Adipocyte (in vitro differentiated cells): ENCODE data around the gene AJAP1.

Experiments used
- DNase-seq: peaks from one replicate; pipeline ENCODE4 v3.0.0-alpha.2; 2015; ENCODE audit warnings: low read depth
- H3K27me3 ChIP-seq: replicated peaks from 2 replicates; pipeline ENCODE4 v1.7.0; 2013; ENCODE audit warnings: mild to moderate bottlenecking, low read length, moderate library complexity; ENCODE audit not compliant: control insufficient read depth, insufficient read depth
- H3K36me3 ChIP-seq: 2 replicates; pipeline ENCODE4 v1.7.0; 2013; ENCODE audit warnings: low read length, mild to moderate bottlenecking, moderate library complexity; ENCODE audit not compliant: control insufficient read depth, insufficient read depth, severe bottlenecking
- H3K4me1 ChIP-seq: 2 replicates; pipeline ENCODE4 v1.7.0; 2013; ENCODE audit warnings: mild to moderate bottlenecking, low read length, moderate library complexity; ENCODE audit not compliant: control insufficient read depth, insufficient read depth
- H3K4me3 ChIP-seq: 2 replicates; pipeline ENCODE4 v1.7.0; 2013; ENCODE audit warnings: mild to moderate bottlenecking, low read length, moderate library complexity
- H3K9ac ChIP-seq: 2 replicates; pipeline ENCODE4 v1.7.0; 2013; ENCODE audit warnings: mild to moderate bottlenecking, low read length, moderate library complexity
- H3K9me3 ChIP-seq: 2 replicates; pipeline ENCODE4 v1.7.0; 2013; ENCODE audit warnings: mild to moderate bottlenecking, low read length, moderate library complexity; ENCODE audit not compliant: control insufficient read depth

The AJAP1 gene

DNA sequence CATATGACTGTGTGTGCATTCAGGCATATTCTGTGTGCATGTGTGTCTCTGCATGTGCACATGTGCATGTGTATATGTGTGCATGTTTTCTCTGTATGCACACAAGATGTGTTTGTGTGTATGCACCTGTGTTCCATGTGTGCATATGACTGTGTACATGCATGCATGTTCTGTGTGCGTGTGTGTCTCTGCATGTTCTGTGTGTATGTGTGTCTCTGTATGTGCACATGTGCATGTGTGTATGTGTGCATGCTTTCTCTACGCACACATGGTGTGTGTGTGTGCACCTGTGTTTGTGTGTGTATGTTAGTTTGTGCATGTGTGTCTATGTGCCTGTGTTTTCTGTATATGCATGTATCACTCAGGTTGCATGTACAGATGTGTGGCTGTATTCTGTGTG lies 42.3 kb downstream of the AJAP1 start:
- no peak for DNase-seq
- Histone ChIP-seq H3K9me3 (no peaks in the 10 kb centered on the region), H3K4me1 (peaks cover 14% of the 10 kb centered on the region), H3K4me3 (no peak overlapping the region), H3K27me3 (peaks cover 12% of the 10 kb centered on the region), H3K36me3 (no peaks in the 10 kb centered on the region), H3K9ac (no peak overlapping the region)

DNA sequence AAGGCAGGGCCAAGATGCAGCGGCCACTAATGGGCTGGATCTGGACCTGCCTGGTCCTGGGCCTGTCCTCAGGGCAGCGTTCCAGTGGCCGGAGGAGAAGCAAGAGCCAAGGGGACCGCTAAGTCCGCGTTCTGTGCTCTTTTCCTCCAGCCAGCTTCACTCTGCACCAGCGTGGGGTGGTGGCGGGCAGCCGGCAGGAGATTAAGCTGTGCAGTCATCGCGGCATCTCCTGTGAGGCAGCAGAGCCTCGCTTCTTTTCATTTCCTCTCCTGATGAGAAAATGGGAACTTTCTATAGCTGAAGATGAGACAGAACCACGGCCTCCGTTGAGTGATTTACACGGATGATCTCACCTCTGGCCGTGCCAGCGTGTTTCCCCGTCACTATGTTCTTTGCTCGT lies 43.4 kb downstream of the AJAP1 start:
- H3K9ac ChIP-seq = no peak overlapping the region
- H3K4me3 ChIP-seq = no peak overlapping the region
- peaks cover 12% of the 10 kb centered on the region for H3K27me3 ChIP-seq
- H3K36me3 ChIP-seq = no peaks in the 10 kb centered on the region
- no peak for DNase-seq
- H3K4me1 ChIP-seq = peaks cover 17% of the 10 kb centered on the region
- no peaks in the 10 kb centered on the region for H3K9me3 ChIP-seq

DNA sequence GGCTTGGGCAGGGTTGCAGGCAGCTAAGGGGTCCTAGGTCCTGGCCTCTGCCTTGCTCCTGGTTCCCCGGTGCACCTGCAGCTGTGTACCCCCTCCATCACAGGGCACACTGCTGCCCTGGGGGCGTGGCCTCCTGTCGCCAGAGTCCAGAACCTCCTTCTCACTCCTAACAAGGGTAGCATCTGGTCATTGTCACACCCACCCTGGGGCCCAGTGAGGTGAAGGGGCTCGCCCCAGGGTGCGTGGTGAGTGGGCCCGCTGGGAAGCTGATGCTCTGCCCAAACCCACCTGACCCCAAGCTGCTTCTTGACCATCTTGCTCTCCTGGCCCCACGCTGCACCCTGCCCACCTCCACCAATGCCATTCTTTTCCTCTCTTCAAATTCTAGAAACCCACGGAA lies 44.5 kb downstream of the AJAP1 start:
- peaks cover 17% of the 10 kb centered on the region for H3K4me1 ChIP-seq
- H3K9ac ChIP-seq = no peak overlapping the region
- no peaks in the 10 kb centered on the region for H3K9me3 ChIP-seq
- H3K4me3 ChIP-seq = no peak overlapping the region
- DNase-seq = no peak
- H3K36me3 ChIP-seq = no peaks in the 10 kb centered on the region
- peaks cover 12% of the 10 kb centered on the region for H3K27me3 ChIP-seq

DNA sequence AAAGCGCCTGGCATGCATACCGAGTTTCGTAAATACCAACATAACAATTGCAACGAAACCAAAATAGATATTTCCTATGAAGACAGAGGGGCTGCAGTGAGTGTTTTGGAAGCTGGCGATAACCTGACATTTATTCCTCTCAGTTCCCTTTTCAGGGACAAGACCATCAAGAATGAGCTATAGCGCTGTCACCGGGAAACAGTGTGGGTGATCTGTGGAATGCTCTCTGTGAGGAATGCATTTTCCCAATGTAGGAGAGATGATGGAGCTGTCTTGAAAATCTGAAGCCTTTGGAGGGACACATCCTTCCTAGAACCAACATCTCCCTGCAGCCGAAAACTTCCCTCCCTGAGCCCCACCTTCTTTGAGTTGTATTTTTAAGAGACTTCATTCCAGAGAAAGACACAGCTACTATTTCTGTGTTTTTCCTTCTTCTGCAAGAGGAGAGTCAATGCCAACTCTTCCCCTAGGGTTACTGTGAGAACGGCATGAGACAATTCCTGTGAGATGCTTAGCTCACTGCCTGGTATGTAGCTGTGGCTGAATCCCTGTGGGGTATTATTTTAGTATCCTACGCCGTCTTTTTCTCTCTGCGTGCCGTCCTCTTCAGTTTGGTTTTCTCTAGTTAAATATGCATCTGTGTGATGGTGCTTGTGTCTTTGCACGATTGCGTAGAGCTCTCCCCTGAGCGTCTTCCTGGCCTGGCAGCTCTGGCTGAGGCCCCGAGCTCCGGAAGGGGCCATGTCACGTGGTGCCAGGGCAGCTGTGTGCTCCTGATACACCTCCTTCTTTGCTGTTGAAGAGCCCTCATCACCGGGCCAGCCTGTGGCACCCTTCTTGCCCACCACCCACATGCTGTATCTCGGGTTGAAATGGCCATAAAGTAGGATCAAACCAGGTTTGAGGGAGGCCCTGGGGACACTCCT lies 45.2 kb downstream of the AJAP1 start:
- Histone ChIP-seq H3K36me3 (no peaks in the 10 kb centered on the region), H3K4me3 (no peak overlapping the region), H3K27me3 (peaks cover 12% of the 10 kb centered on the region), H3K9me3 (no peaks in the 10 kb centered on the region), H3K9ac (no peak overlapping the region), H3K4me1 (peaks cover 17% of the 10 kb centered on the region)
- no peak for DNase-seq

DNA sequence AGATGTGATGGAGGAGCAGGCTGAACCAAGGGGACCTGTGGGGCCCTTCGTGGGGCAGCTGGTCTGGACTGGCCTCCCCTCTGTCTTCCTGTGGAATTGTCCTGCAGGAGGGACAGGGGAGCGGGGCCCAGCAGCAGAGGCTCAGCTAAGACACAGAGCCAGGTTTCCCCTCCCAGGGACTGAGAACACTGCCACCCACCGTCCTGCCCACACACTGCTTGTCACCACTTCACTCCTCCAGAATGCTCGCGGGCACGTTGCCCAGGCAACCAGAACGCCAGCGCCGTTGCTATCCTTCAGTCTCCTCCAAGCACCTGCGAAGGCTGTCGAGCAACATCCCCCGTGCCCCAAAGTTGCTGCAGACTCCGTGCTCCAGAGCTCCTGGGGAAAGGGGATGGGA lies 46.4 kb downstream of the AJAP1 start:
- Histone ChIP-seq H3K9ac (no peak overlapping the region), H3K27me3 (peaks cover 6% of the 10 kb centered on the region), H3K9me3 (no peaks in the 10 kb centered on the region), H3K36me3 (no peaks in the 10 kb centered on the region), H3K4me1 (peaks cover 17% of the 10 kb centered on the region), H3K4me3 (no peak overlapping the region)
- DNase-seq = no peak

DNA sequence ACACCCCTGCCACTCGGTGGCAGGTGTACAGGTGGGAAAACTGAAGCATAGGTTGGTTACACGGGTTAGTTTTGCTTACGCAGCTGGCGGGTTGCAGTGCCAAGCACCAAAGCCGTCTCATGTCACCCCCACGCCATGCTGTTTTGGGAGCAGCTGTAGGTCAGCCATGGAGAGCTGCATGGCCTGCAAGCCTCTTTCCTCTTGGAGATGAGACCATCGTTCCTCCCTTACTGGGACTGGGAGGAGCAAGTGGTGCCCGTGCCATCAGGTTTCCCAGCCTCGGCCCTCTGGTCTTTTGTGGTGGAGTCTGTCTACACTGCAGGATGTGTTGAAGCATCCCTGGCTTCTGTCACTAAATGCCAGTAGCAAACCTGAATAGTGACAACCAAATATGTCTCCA lies 46.9 kb downstream of the AJAP1 start:
- H3K36me3 ChIP-seq = no peaks in the 10 kb centered on the region
- no peaks in the 10 kb centered on the region for H3K9me3 ChIP-seq
- no peak for DNase-seq
- H3K27me3 ChIP-seq = peaks cover 6% of the 10 kb centered on the region
- H3K4me3 ChIP-seq = no peak overlapping the region
- H3K4me1 ChIP-seq = peaks cover 17% of the 10 kb centered on the region
- no peak overlapping the region for H3K9ac ChIP-seq

DNA sequence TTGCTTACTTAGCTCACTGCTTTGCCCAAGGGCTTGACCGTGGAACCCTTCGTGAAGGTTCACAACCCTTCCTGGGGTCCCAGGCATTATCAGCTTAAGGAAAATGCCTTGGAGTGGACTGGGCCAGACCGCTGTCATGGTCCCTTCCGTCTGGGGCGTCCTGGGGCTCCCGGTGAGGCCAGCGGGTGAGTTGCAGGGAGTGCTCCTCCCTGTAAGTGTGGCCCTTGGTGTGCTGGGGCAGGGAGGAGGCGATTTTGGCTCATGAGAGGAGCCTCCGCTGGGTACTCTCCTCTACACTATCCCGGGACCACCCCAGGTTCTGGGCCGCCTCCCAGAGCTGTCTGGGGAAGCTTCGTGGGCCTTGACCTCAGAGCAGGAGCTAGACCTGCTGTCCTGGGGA lies 48.1 kb downstream of the AJAP1 start:
- no peaks in the 10 kb centered on the region for H3K27me3 ChIP-seq
- H3K4me1 ChIP-seq = peaks cover 17% of the 10 kb centered on the region
- H3K4me3 ChIP-seq = no peak overlapping the region
- no peaks in the 10 kb centered on the region for H3K9me3 ChIP-seq
- H3K9ac ChIP-seq = no peak overlapping the region
- DNase-seq = no peak
- no peaks in the 10 kb centered on the region for H3K36me3 ChIP-seq

DNA sequence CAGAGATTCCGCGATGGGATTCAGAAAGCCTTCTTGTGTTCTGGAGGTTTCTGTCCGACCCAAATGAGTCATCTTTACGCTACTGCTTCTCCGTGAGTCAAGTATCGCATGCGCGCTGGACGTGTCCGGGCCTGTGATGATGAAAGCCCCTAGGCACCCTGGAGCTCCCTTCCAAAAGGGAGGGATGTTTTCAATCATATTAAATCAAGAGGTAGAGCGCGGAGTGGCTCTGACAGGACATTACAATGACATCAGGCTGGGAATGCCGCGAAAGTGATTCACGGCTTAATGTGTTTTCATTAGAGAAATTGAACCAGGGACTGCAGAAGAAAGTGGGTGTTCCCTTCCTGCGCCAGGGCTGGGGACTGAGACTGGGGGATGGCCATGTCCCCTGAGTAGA lies 48.5 kb downstream of the AJAP1 start:
- no peak for DNase-seq
- H3K27me3 ChIP-seq = no peaks in the 10 kb centered on the region
- H3K9ac ChIP-seq = no peak overlapping the region
- no peaks in the 10 kb centered on the region for H3K36me3 ChIP-seq
- H3K4me3 ChIP-seq = no peak overlapping the region
- peaks cover 17% of the 10 kb centered on the region for H3K4me1 ChIP-seq
- no peaks in the 10 kb centered on the region for H3K9me3 ChIP-seq

DNA sequence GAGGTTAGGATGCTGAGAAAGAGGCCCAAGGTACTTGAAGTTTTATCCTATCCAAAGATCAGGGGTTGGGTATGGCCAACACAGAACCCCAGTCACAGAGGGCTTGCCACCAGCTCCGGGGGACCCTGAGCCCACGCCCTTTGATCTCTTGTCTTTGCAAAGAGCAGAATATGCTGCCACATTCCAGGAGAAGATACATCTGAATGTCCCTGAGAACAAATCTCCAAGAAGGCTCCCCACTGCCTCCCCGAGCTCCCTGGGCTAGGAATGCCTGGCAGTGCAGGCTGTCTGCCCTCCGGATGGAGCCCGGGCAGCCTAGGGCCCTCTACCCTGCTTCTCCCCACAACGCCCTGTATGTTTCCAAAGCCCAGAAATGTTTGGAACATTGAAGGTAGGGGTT lies 49.2 kb downstream of the AJAP1 start:
- Histone ChIP-seq H3K4me1 (peaks cover 17% of the 10 kb centered on the region), H3K27me3 (no peaks in the 10 kb centered on the region), H3K4me3 (no peak overlapping the region), H3K9me3 (no peaks in the 10 kb centered on the region), H3K36me3 (no peaks in the 10 kb centered on the region), H3K9ac (no peak overlapping the region)
- DNase-seq = no peak

DNA sequence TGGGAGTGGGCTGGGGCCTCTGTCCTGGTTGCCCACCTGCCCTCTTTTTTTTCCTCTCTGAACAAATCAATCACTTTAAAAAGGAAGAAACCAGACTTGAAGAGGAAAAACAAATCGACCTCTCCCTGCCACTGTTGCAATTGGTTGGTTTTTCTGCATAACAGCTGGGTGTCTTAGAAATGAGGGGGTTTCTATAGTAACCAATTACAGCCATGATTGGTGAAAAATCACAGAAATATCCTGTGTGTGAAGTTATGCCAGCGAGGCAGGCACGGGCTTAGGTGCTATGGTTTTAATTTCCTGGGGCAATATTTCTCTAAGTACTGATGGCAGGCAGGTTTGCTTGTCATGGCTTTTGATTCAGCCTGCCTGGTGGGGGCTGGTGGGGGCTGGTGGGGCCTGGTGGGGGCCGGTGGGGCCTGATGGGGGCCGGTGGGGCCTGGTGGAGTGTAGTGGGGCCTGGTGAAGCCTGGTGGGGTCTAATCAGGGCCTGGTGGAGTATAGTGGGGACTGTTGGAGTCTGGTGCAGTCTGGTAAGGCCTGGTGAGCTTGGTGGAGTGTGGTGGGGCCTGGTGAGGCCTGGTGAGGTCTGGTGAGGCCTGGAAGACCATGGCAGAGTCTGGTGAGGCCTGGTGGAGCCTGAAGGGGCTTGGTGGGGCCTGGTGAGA lies 54.6 kb downstream of the AJAP1 start:
- Histone ChIP-seq H3K9me3 (no peaks in the 10 kb centered on the region), H3K36me3 (no peaks in the 10 kb centered on the region), H3K4me3 (no peak overlapping the region), H3K9ac (no peak overlapping the region), H3K4me1 (no peaks in the 10 kb centered on the region), H3K27me3 (peaks cover 5% of the 10 kb centered on the region)
- no peak for DNase-seq

DNA sequence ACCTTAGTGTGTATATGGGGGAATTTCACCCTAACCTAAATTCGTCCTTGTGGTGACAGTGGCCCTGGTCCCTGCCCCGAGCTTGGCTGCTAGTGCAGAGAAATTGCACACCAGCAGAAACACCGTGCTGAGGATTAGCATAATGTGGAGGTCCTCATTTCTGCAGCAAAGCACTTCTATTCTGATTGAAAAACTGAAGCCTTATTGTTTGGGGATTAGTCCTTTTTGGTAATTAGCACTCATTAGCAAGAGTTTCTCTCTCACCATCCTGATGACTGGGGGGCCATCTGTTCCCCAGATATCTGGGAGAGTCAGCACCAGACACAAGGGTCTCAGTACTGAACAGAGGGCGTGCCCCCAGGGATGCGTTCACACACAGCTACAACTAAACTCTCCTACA lies 55.2 kb downstream of the AJAP1 start:
- Histone ChIP-seq H3K36me3 (no peaks in the 10 kb centered on the region), H3K27me3 (peaks cover 5% of the 10 kb centered on the region), H3K4me3 (no peak overlapping the region), H3K9me3 (no peaks in the 10 kb centered on the region), H3K4me1 (no peaks in the 10 kb centered on the region), H3K9ac (no peak overlapping the region)
- no peak for DNase-seq
